HepG2 (cell line): ENCODE results near the gene ZNF23. TPM values are rescaled to one million over a fixed set of nuclear protein-coding genes. Genes with fewer than 3 reads are reported as not detected.

ENCODE experiments used
- ARHGAP35 ChIP-seq: sonication (generic); formaldehyde crosslinking; IDR thresholded peaks from 2 replicates; pipeline ENCODE4 v1.9.0; 2022; ENCODE audit warnings: mild to moderate bottlenecking, inconsistent platforms, moderate library complexity, missing genetic modification reagents, borderline replicate concordance
- DMTF1 ChIP-seq: sonication (generic); formaldehyde crosslinking; IDR thresholded peaks from 2 replicates; pipeline ENCODE4 v1.4.0; 2020; ENCODE audit warnings: mild to moderate bottlenecking, missing genetic modification reagents
- FOXK2 ChIP-seq: fragments of 450-650 bp; IDR thresholded peaks from 2 replicates; pipeline ENCODE4 v1.6.1; 2016
- GPBP1L1 ChIP-seq: sonication (generic); formaldehyde crosslinking; IDR thresholded peaks from 2 replicates; pipeline ENCODE4 v1.5.0; 2020; ENCODE audit warnings: mild to moderate bottlenecking, missing genetic modification reagents
- HNRNPLL ChIP-seq: fragments of 200-400 bp; formaldehyde crosslinking; IDR thresholded peaks from 2 replicates; pipeline ENCODE4 v1.6.1; 2017; ENCODE audit warnings: mild to moderate bottlenecking, low read depth, low read length; ENCODE audit not compliant: poor library complexity, severe bottlenecking
- KLF15 ChIP-seq: sonication (generic); formaldehyde crosslinking; IDR thresholded peaks from 2 replicates; pipeline ENCODE4 v1.8.1; 2023; ENCODE audit warnings: borderline replicate concordance, mild to moderate bottlenecking, inconsistent platforms, missing genetic modification reagents, mixed read lengths
- MTF1 ChIP-seq: sonication (generic); formaldehyde crosslinking; IDR thresholded peaks from 2 replicates; pipeline ENCODE4 v1.5.0; 2020; ENCODE audit warnings: missing genetic modification reagents
- NFKBIZ ChIP-seq: IDR thresholded peaks from 2 replicates; pipeline ENCODE4 v1.6.1; 2018; ENCODE audit warnings: missing genetic modification reagents, missing compliant biosample characterization
- PRDM15 ChIP-seq: sonication (generic); formaldehyde crosslinking; IDR thresholded peaks from 2 replicates; pipeline ENCODE4 v1.4.0; 2020; ENCODE audit warnings: missing genetic modification reagents
- SMC3 ChIP-seq: IDR thresholded peaks from 2 replicates; pipeline ENCODE4 v1.6.1; 2011; ENCODE audit warnings: low read length, improper control_type of control experiment
- TERF1 ChIP-seq: sonication (generic); formaldehyde crosslinking; IDR thresholded peaks from 2 replicates; pipeline ENCODE4 v1.8.0; 2022; ENCODE audit warnings: mild to moderate bottlenecking, missing genetic modification reagents, moderate library complexity
- ZFP62 ChIP-seq: sonication (generic); formaldehyde crosslinking; IDR thresholded peaks from 2 replicates; pipeline ENCODE4 v1.4.0; 2020; ENCODE audit warnings: missing genetic modification reagents
- ZNF678 ChIP-seq: sonication (generic); formaldehyde crosslinking; IDR thresholded peaks from 2 replicates; pipeline ENCODE4 v1.4.0; 2020; ENCODE audit warnings: mild to moderate bottlenecking, missing genetic modification reagents
- ZNF777 ChIP-seq: sonication (generic); formaldehyde crosslinking; IDR thresholded peaks from 2 replicates; pipeline ENCODE4 v1.4.0; 2020; ENCODE audit warnings: missing genetic modification reagents
- ZNF780A ChIP-seq: sonication (generic); formaldehyde crosslinking; IDR thresholded peaks from 2 replicates; pipeline ENCODE4 v1.8.0; 2022; ENCODE audit warnings: mild to moderate bottlenecking, missing genetic modification reagents, moderate library complexity
- polyA plus RNA-seq, 8 experiments: library from polyadenylated mRNA; depleted of rRNA in 3 of 8; stranded (reverse) in 7 of 8; unstranded in 1 of 8; fragments of >200 nt; fragmentation: Illumina TruSeq in 4 of 8; extraction: Trizol in 4 of 8; gene quantifications; 2 replicates each; pipeline versions ENCODE4 v1.2.1 to v1.2.3, GENCODE V29; 2011 to 2016; ENCODE audit warnings: low read depth in 4 of 8, missing spikeins in 1 of 8, mixed read lengths in 1 of 8; ENCODE audit not compliant: insufficient read depth in 1 of 8
- total RNA-seq, 5 experiments: library from RNA; depleted of rRNA; stranded (reverse); fragments of >200 nt; fragmentation: Illumina TruSeq; extraction: Trizol; gene quantifications; 2 replicates each; pipeline ENCODE4 v1.2.3, GENCODE V29; 2016; ENCODE audit warnings: low read depth in 1 of 5
- TF ChIP-seq, protein P1 (sequence below), 2 experiments: sonication (generic) in 1 of 2; formaldehyde crosslinking in 1 of 2; IDR thresholded peaks; 2 replicates each; pipeline versions ENCODE4 v1.4.0 to v1.6.1; 2016 to 2020; ENCODE audit warnings: borderline replicate concordance in 1 of 2, low read depth in 1 of 2, mild to moderate bottlenecking in 1 of 2, missing genetic modification reagents in 1 of 2

Gene ZNF23
- total and polyA plus RNA-seq, 2 of the 13 experiments (the other 11 are each of a cell fraction or from before 2014, with no cell fraction given), result 8.6 to 12.2 TPM

DNA sequence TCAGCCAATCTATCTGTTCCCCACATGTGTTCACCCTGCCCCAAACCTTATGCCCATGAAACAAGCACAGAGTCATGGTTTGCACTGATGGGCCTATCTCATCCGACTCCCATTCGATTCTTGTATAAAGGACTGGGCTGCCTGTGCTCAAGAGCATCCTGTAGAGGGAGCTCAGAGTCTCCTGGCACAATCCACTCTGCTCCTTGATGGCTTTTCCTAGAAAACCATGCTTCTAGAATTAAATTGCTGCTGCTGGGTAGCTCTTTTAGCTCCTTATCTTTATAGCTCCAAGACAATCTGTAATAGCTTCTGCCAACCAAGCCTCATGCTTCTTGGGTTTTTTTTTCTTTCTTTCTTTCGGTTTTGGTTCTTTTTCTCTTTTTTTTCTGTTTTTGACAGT is 17.4 kb upstream of the ZNF23 start (continued):
- TF ChIP-seq MTF1, result no peak
- peak; percentile 30; the same call in 1 of the 2 replicates for TF ChIP-seq NFKBIZ (CRISPR knock-in tag)
- no peak for TF ChIP-seq ARHGAP35 (CRISPR knock-in tag)
- TF ChIP-seq TERF1 (CRISPR knock-in tag), result no peak
- TF ChIP-seq DMTF1, result no peak
- TF ChIP-seq SMC3, result peak; percentile 77
- TF ChIP-seq, protein P1, sequence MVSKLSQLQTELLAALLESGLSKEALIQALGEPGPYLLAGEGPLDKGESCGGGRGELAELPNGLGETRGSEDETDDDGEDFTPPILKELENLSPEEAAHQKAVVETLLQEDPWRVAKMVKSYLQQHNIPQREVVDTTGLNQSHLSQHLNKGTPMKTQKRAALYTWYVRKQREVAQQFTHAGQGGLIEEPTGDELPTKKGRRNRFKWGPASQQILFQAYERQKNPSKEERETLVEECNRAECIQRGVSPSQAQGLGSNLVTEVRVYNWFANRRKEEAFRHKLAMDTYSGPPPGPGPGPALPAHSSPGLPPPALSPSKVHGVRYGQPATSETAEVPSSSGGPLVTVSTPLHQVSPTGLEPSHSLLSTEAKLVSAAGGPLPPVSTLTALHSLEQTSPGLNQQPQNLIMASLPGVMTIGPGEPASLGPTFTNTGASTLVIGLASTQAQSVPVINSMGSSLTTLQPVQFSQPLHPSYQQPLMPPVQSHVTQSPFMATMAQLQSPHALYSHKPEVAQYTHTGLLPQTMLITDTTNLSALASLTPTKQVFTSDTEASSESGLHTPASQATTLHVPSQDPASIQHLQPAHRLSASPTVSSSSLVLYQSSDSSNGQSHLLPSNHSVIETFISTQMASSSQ (IDR thresholded peaks at IDR 0.05; ENCODE audit: low read depth), result no peak
- TF ChIP-seq, protein P1 (CRISPR knock-in tag; IDR thresholded peaks at IDR 0.05; ENCODE audit: borderline replicate concordance), result no peak
- TF ChIP-seq ZNF780A (CRISPR knock-in tag), result no peak
- no peak for TF ChIP-seq KLF15 (CRISPR knock-in tag)
- no peak for TF ChIP-seq HNRNPLL
- TF ChIP-seq GPBP1L1, result no peak
- no peak for TF ChIP-seq PRDM15 (CRISPR knock-in tag)
- TF ChIP-seq ZFP62 (CRISPR knock-in tag), result no peak
- no peak for TF ChIP-seq ZNF678 (CRISPR knock-in tag)
- TF ChIP-seq FOXK2, result no peak
- no peak for TF ChIP-seq ZNF777 (CRISPR knock-in tag)
